ENCODE data around the gene CCDC7.

DNA sequence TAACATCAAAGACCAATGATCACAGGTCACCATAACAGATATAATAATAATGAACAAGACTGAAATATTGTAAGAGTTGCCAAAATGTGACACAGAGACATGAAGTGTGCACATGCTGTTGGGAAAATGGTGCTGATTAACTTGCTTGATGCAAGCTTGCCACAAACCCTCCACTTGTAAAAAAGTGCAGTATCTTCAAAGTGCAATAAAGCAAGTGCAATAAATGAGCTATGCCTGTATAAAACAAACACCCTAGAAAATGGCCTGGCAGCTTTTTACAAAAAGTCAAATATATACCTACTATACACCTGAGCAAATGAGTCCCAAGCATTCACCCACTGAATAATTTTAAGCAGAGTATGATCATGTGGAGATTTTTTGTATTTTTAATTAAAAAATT is 9.7 kb upstream of the CCDC7 start:
- TF ChIP-seq CTCF (IDR thresholded peaks at IDR 0.05 in 4 of 5, conservative IDR thresholded peaks at IDR 0.05 in 1 of 5): no peak
- no peak for TF ChIP-seq POLR2A (IDR thresholded peaks at IDR 0.05)
